Measurements from ENCODE around the gene TICAM2.

The TICAM2 gene

DNA sequence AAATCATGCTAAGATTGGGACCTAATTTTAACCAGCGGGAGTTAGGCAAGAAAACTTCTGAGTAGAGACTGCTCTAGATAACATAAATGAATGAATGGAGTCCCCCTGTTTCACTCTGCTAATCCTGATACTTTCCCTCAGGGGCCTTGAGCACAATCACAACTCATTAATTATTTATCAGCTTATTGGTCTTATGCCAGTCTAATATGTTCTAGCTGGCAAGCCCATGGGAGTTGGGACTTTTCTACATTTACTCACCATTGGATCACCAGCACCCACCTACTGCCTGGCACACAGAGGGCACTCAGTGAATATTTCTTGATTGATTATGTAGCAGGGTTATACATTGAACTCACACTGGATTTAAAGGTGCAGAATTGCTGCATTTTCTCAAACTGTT, 37.1 kb upstream of the TICAM2 start:
- DNase-seq (ENCODE audit: low spot score), result no peak
- no peak for TF ChIP-seq CTCF (IDR thresholded peaks at IDR 0.05; ENCODE audit: borderline replicate concordance, control extremely low read depth, extremely low read depth, insufficient read depth, missing control alignments)
- in situ Hi-C loops (cut with MboI; ENCODE audit: low sequenced_read_pairs, unreplicated experiment), result no loop called here

- DNase-seq (ENCODE audit: low spot score), result no peak
- in situ Hi-C loops (cut with MboI; ENCODE audit: low sequenced_read_pairs, unreplicated experiment), result no loop called here
- no peak for TF ChIP-seq CTCF (IDR thresholded peaks at IDR 0.05; ENCODE audit: borderline replicate concordance, control extremely low read depth, extremely low read depth, insufficient read depth, missing control alignments)
Measured at GRCh38 chr5:115637507-115637906, 35.2 kb upstream of the TICAM2 start.

GRCh38 chr5:115636008-115636407, 33.7 kb upstream of the TICAM2 start:
- DNase-seq (ENCODE audit: low spot score), result no peak
- TF ChIP-seq CTCF (IDR thresholded peaks at IDR 0.05; ENCODE audit: borderline replicate concordance, control extremely low read depth, extremely low read depth, insufficient read depth, missing control alignments), result no peak
- in situ Hi-C loops (cut with MboI; ENCODE audit: low sequenced_read_pairs, unreplicated experiment), result no loop called here

- in situ Hi-C loops (cut with MboI; ENCODE audit: low sequenced_read_pairs, unreplicated experiment), result no loop called here
- TF ChIP-seq CTCF (IDR thresholded peaks at IDR 0.05; ENCODE audit: borderline replicate concordance, control extremely low read depth, extremely low read depth, insufficient read depth, missing control alignments), result peak; percentile 93
- peak; percentile 68 for DNase-seq (ENCODE audit: low spot score)
Measured at GRCh38 chr5:115634343-115635132, 32.3 kb upstream of the TICAM2 start.

DNA sequence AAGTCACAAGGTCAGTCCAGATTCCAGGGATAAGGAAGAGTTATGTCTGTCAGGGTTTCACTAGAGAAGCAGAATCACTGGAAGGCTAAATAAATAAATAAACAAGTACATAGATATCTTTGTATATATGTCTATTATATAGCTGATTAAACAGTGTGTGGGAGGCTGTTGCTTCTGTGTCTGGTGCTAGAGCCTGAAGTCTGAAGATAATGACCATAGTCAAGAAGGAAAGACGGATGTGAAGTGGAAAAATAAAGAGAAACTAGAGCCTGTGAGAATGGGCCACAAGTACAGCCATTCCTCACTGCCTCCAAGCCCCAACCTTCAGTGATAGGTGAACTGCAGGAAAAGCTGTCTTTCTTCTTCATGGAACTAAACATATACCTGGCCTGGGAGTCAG, 27.6 kb upstream of the TICAM2 start:
- in situ Hi-C loops (cut with MboI; ENCODE audit: low sequenced_read_pairs, unreplicated experiment), result loop anchor here (10.0 kb wide), 1 partner anchor 435 kb away; no protein-coding TSS in a partner anchor
- no peak for DNase-seq (ENCODE audit: low spot score)
- no peak for TF ChIP-seq CTCF (IDR thresholded peaks at IDR 0.05; ENCODE audit: borderline replicate concordance, control extremely low read depth, extremely low read depth, insufficient read depth, missing control alignments)

DNA sequence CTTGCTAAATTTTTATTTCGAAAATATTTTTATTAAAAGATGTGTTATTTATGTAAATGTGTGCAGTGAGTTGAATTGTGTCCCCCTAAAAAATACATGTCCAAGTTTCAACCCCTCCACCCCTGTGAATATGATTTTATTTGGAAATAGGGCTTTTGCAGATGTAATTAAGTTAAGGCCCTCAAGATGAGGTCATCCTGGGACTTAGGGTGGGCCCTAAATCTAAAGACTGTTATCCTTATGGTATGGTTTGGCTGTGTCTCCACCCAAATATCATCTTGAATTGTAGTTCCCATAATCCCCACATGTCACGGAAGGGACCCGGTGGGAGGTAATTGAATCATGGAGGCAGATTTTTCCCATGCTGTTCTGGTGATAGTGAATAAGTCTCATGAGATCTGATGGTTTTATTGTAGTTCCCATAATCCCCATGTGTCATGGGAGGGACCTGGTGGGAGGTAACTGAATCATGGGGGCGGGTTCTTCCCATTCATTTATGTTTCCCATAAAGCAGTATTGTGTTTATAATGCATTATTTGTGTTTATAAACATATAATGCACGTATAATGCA, 25.1 kb upstream of the TICAM2 start:
- no peak for DNase-seq (ENCODE audit: low spot score)
- TF ChIP-seq CTCF (IDR thresholded peaks at IDR 0.05; ENCODE audit: borderline replicate concordance, control extremely low read depth, extremely low read depth, insufficient read depth, missing control alignments), result no peak
- in situ Hi-C loops (cut with MboI; ENCODE audit: low sequenced_read_pairs, unreplicated experiment), result loop anchor here (10.0 kb wide), 1 partner anchor 437 kb away; no protein-coding TSS in a partner anchor

Measured in GM13976 (cell line).